Measurements from ENCODE around the gene CARF. TPM values are rescaled to one million over a fixed set of nuclear protein-coding genes. Genes with fewer than 3 reads are reported as not detected.

CARF gene
- total and polyA plus RNA-seq, 2 donors (not counting 3 experiments of a cell fraction or from before 2014, with no cell fraction given) = 1.0 to 3.7 TPM

DNA sequence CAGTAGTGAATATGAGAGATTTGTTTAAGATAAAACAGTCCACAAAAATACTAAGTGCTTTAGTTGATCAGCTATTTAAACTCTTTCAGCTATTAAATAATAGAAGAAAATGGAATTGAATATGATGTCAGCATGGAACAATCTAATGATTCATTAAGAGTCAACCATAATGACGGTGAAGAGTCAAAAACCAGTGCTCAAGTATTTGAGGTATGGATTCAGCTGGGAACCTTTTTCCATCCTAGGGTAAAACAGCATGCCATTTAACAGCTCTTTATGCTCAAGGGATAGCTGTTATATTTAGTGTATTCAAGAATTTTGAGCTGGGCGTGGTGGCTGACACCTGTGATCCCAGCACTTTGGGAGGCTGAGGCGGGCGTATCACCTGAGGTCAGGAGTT is 29.7 kb downstream of the CARF start:
- POLR2A ChIA-PET = no interaction called here
- intact Hi-C loops (cut with micrococcal nuclease) (no loop called here), dilution Hi-C loops (cut with MboI; ENCODE audit: extremely low pct_ligation_motif_present, low sequenced_read_pairs) (no loop called here)
- TF ChIP-seq GATA2 (IDR thresholded peaks at IDR 0.05; ENCODE audit: insufficient read depth, insufficient read length, low read depth, low read length) (no peak), POLR2A (IDR thresholded peaks at IDR 0.05; ENCODE audit: low read depth, low read length) (no peak)
- no peaks in the 10 kb centered on the region for H3K4me1 ChIP-seq (ENCODE audit: control insufficient read depth, extremely low read depth, insufficient read depth, low read length)
- no peaks in the 10 kb centered on the region for H3K79me2 ChIP-seq (ENCODE audit: control insufficient read depth, insufficient read depth, low read length)
- H3K27ac ChIP-seq (ENCODE audit: insufficient read depth, low read depth, low read length) = no peak overlapping the region
- no peaks in the 10 kb centered on the region for H4K20me1 ChIP-seq (replicated peaks; ENCODE audit: control insufficient read depth, extremely low read depth, insufficient read depth, low read length)
- H3K4me3 ChIP-seq (replicated peaks in 1 of 3; ENCODE audit: insufficient read depth in 1 of 3, low read depth in 1 of 3, low read length in 3 of 3) = no peak overlapping the region
- BruUV-seq (replicated peaks) = no TSS peak
- H3K27me3 ChIP-seq (ENCODE audit: control insufficient read depth in 2 of 2, insufficient read depth in 2 of 2, low read length in 2 of 2) = no peaks in the 10 kb centered on the region
- FAIRE-seq = no peak
- no peaks in the 10 kb centered on the region for H3K9me3 ChIP-seq (replicated peaks; ENCODE audit: control insufficient read depth, insufficient read depth, low read length)
- H3K9me1 ChIP-seq (replicated peaks; ENCODE audit: control insufficient read depth, extremely low read depth, insufficient read depth, low read length) = no peaks in the 10 kb centered on the region
- H2AFZ ChIP-seq (ENCODE audit: low read depth, low read length) = no peak overlapping the region
- H3K9ac ChIP-seq (replicated peaks; ENCODE audit: extremely low read depth, insufficient read depth, low read length) = no peak overlapping the region
- no peak for DNase-seq (ENCODE audit: low read depth, low spot score)
- no peak overlapping the region for H3K4me2 ChIP-seq (ENCODE audit: insufficient read depth, low read length)
- no peaks in the 10 kb centered on the region for H3K36me3 ChIP-seq (ENCODE audit: control insufficient read depth in 2 of 2, extremely low read depth in 1 of 2, insufficient read depth in 2 of 2, low read length in 2 of 2)
- CTCF ChIA-PET = interaction anchor here (1.0 kb wide), 1 partner anchor 22 kb away, joined by 3 read pairs; no protein-coding TSS in a partner anchor

DNA sequence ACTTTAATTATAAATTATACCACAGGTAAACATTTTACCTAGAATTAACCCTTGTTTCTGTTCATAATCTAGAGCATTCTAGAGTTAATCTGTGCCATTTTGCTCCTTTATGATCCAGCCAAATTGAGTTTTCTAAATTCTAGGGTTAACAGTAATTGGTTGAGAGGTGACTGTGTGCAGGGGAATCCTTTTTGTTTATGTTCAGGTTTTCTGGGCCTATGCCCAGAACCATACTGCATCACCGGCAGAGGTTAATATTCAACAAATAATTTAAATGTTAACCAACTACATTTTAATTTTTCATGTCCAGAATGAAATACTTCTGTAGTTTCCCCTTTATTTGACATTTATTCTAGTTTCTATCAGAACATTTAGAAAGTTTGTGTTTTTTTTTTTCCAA is 32.3 kb downstream of the CARF start:
- Histone ChIP-seq H3K27me3 (ENCODE audit: control insufficient read depth in 2 of 2, insufficient read depth in 2 of 2, low read length in 2 of 2) (no peaks in the 10 kb centered on the region), H3K4me3 (replicated peaks in 1 of 3; ENCODE audit: insufficient read depth in 1 of 3, low read depth in 1 of 3, low read length in 3 of 3) (no peak overlapping the region), H3K4me1 (ENCODE audit: control insufficient read depth, extremely low read depth, insufficient read depth, low read length) (no peaks in the 10 kb centered on the region), H3K9me1 (replicated peaks; ENCODE audit: control insufficient read depth, extremely low read depth, insufficient read depth, low read length) (no peaks in the 10 kb centered on the region), H3K9ac (replicated peaks; ENCODE audit: extremely low read depth, insufficient read depth, low read length) (no peak overlapping the region), H3K36me3 (ENCODE audit: control insufficient read depth in 2 of 2, extremely low read depth in 1 of 2, insufficient read depth in 2 of 2, low read length in 2 of 2) (no peaks in the 10 kb centered on the region), H3K4me2 (ENCODE audit: insufficient read depth, low read length) (no peak overlapping the region), H2AFZ (ENCODE audit: low read depth, low read length) (no peak overlapping the region), H3K9me3 (replicated peaks; ENCODE audit: control insufficient read depth, insufficient read depth, low read length) (no peaks in the 10 kb centered on the region), H3K27ac (ENCODE audit: insufficient read depth, low read depth, low read length) (no peak overlapping the region), H4K20me1 (replicated peaks; ENCODE audit: control insufficient read depth, extremely low read depth, insufficient read depth, low read length) (no peaks in the 10 kb centered on the region), H3K79me2 (ENCODE audit: control insufficient read depth, insufficient read depth, low read length) (no peaks in the 10 kb centered on the region)
- ChIA-PET POLR2A (no interaction called here), CTCF (interaction anchor here (0.8 kb wide), 1 partner anchor 10 kb away, joined by 3 read pairs; no protein-coding TSS in a partner anchor)
- BruUV-seq (replicated peaks) = no TSS peak
- TF ChIP-seq GATA2 (IDR thresholded peaks at IDR 0.05; ENCODE audit: insufficient read depth, insufficient read length, low read depth, low read length) = no peak
- no peak for TF ChIP-seq POLR2A (IDR thresholded peaks at IDR 0.05; ENCODE audit: low read depth, low read length)
- no peak for TF ChIP-seq JUN (IDR thresholded peaks at IDR 0.05; ENCODE audit: borderline replicate concordance, insufficient read depth, insufficient read length, low read depth)
- TF ChIP-seq, protein P1, sequence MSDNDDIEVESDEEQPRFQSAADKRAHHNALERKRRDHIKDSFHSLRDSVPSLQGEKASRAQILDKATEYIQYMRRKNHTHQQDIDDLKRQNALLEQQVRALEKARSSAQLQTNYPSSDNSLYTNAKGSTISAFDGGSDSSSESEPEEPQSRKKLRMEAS (IDR thresholded peaks at IDR 0.05; ENCODE audit: insufficient read depth, insufficient read length) = no peak
- TF ChIP-seq MYC (IDR thresholded peaks at IDR 0.05; ENCODE audit: low read depth, low read length) = no peak
- TF ChIP-seq, protein P2, sequence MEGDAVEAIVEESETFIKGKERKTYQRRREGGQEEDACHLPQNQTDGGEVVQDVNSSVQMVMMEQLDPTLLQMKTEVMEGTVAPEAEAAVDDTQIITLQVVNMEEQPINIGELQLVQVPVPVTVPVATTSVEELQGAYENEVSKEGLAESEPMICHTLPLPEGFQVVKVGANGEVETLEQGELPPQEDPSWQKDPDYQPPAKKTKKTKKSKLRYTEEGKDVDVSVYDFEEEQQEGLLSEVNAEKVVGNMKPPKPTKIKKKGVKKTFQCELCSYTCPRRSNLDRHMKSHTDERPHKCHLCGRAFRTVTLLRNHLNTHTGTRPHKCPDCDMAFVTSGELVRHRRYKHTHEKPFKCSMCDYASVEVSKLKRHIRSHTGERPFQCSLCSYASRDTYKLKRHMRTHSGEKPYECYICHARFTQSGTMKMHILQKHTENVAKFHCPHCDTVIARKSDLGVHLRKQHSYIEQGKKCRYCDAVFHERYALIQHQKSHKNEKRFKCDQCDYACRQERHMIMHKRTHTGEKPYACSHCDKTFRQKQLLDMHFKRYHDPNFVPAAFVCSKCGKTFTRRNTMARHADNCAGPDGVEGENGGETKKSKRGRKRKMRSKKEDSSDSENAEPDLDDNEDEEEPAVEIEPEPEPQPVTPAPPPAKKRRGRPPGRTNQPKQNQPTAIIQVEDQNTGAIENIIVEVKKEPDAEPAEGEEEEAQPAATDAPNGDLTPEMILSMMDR (IDR thresholded peaks at IDR 0.05; ENCODE audit: extremely low read depth in 1 of 2, insufficient read depth in 1 of 2, low read depth in 1 of 2, low read length in 2 of 2) = no peak
- TF ChIP-seq FOS (IDR thresholded peaks at IDR 0.05; ENCODE audit: borderline replicate concordance, insufficient read depth, low read length) = no peak
- TF ChIP-seq POLR2AphosphoS5 (IDR thresholded peaks at IDR 0.05; ENCODE audit: insufficient read depth, low read depth, low read length) = no peak
- TF ChIP-seq EZH2 (IDR thresholded peaks at IDR 0.05; ENCODE audit: borderline replicate concordance, low read depth, low read length, severe bottlenecking) = no peak
- intact Hi-C loops (cut with micrococcal nuclease) = no loop called here
- DNase-seq (ENCODE audit: low read depth, low spot score) (no peak), FAIRE-seq (no peak)
- dilution Hi-C loops (cut with MboI; ENCODE audit: extremely low pct_ligation_motif_present, low sequenced_read_pairs) = no loop called here

Data from endothelial cell of umbilical vein (primary cell).